GM18873 (cell line): Measurements from ENCODE around the gene DHH.
"Not testable (repeated sequence)": the region's sequence is repeated elsewhere in the genome, so short reads cannot be mapped to it uniquely, and the experiment has no call there.

ENCODE experiments used
- ATAC-seq: cut with Tn5 transposase; IDR thresholded peaks from one replicate; pipeline ENCODE4 v1.9.1; 2021; ENCODE audit warnings: mild to moderate bottlenecking, moderate library complexity, moderate number of reproducible peaks; ENCODE audit not compliant: unreplicated experiment, low FRiP score

The DHH gene

GRCh38 chr12:49079793-49080192, 14.8 kb downstream of the DHH start:
- no peak for ATAC-seq

- no peak for ATAC-seq
These were observed 23.6 kb downstream of the DHH start for GRCh38 chr12:49070971-49071370.

DNA sequence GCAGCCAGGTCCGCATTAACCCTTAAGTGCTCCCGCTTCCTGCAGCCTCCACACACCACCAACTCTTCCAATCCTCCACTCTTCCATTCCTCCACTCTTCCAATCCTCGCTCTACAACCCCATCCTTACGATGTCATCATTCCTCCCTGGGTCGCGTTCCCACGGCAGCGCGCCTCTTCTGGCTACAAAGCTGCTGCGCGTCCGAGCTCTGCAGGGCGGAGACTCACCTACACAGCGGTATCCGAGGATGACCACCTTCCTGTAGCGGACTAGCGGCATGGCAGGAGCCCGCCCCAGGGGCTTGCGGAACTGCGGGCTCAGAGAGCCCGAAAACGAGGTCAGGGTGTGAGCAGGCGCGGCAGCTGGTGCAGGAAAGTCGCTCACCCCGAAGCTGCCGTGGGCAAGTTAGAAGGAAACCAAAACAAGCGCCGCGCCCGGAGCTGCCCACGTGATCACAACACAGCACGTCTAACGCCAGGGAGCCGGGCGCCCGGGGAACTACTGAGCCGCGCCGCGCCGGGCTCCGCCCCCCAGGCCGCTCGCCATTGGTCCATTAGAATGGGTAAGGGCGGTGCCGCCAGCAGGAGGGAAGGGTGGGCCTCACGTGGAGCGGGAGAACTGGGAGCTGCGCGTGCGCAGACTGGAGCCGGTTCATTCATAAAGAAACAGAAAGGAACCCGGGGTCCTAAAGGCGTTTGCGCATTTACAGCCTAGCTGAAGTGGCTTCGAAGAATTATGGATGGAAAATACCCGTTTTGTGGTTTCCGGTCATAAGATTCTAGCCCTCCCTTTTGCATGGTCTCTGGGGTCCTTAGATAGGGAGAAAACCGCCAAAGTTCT, 24.9 kb downstream of the DHH start, which contains the start of gene RHEBL1:
Gene RHEBL1 (minus strand): TSS at position 473 of the 840 bp plus-strand sequence. CDS start 194 bp downstream, at position 279.
- peak; percentile 84 for ATAC-seq

GRCh38 chr12:49068879-49069506, 25.6 kb downstream of the DHH start:
- ATAC-seq: no peak

- no peak for ATAC-seq
These were observed 28.5 kb downstream of the DHH start for GRCh38 chr12:49066120-49066519.

DNA sequence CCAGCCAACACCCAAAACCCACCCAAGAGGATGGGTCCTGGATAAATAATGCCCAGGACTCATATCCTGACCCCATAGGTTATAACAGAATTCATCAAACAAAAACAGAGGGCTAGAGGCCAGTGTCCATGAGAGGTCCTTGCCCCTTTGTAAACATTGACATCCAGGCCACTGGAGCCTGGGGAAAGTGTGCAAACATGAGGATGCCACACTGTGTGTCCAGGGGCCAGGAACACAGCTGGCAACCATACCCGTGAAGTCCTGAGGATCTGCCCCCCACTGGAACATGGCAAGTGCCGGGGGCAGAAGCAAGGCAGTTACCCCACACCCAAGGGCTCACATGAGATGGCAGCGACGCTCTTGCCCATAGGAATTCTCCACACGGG, 29.8 kb downstream of the DHH start:
- no peak for ATAC-seq

DNA sequence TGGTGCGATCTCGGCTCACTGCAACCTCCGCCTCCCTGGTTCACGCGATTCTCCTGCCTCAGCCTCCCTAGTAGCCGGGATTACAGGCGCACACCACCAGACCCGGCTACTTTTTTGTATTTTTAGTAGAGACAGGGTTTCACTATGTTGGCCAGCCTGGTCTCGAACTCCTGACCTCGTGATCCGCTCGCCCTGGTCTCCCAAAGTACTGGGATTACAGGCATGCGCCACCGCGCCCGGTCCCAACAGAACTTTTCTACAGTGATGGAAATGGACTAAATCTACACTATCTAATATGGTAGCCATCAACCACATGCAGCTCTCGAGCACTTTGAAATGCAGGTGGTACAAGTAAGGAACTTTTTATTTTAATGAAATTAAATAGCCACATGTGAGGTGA, 32.7 kb downstream of the DHH start:
- ATAC-seq: not testable (repeated sequence)

DNA sequence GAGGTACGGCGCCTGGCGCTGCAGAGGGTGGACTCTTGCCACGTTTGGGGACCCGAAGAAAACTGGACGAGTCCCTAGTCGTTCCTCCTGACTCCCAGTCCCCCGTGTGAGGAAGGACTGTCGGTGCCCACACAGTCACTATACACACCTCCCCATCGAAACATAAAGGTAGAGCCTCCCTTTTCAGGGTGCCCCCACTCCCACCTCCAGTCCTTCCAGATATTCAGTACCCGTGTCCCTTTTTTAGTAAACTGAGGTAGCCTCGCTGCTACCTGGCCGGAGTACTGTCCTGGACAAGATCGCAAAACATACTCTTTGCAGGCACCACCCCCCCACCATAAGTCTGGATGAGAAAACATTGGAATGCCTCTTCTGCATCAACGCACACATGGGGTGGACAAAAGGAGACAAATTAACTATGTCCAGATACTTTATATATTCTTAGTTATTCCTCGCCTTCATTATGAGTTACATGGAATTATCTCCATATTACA, 33.4 kb downstream of the DHH start:
- ATAC-seq: no peak

- ATAC-seq: no peak
These were observed 34.1 kb downstream of the DHH start, which contains the start of gene KMT2D for GRCh38 chr12:49060237-49061156. Gene KMT2D, minus strand, starts transcription at chr12:49060794. Its CDS starts 5,470 bp downstream, at chr12:49055324.

DNA sequence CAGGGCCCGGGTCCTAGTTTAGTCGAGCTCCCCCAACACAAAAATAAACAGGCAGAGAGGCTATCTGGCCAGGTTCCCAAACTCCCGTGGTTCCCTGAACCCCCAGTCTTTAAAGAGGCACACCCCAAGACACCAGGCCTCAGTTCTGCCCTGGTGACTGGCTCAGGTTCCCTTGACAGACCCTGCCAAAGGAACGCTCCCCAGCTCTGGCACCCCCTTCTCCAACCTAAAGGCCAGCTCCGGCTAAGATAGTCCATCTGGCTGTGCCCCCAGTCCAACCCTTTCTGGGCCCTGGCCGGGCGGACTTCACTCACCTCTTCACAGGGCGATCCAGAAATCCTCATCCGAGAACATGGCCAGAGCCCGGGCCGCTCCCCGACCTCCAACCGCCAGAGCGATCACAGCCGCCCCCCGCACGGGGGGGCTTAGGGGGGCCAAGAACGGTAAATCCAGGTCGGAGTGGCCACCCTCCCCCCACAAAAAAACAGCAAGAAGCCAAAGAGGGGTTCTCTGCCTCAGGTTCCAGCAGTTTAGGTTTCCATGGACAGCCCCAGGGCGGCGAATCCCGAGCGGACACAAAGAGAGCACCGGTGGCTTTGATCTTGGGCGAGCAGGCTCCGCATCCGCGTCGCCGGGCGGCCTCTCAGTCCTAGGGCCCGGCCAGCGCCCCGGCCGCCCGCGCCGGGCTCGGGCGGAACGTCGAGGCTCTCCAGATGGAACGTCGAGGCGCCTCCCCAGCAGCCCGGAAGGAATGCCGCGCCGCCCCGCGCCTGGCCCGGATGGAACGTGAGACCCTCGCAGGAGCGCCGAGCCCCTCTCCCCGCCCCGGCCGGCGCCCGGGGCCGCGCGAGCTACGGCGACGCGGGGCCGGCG, 35.1 kb downstream of the DHH start:
- no peak for ATAC-seq

DNA sequence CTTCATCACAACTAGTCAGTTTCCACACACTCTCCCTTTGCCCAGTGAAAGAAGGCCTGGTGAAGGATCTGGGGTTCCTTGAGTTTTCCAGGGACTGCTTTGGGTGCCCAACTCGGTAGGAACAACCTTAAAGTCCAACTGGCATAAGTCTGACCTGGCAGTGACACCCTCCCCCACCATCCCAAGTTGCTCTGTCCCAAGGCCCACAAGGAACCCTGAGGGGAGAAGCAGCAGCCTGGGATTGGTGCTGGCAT, 35.6 kb downstream of the DHH start:
- no peak for ATAC-seq

DNA sequence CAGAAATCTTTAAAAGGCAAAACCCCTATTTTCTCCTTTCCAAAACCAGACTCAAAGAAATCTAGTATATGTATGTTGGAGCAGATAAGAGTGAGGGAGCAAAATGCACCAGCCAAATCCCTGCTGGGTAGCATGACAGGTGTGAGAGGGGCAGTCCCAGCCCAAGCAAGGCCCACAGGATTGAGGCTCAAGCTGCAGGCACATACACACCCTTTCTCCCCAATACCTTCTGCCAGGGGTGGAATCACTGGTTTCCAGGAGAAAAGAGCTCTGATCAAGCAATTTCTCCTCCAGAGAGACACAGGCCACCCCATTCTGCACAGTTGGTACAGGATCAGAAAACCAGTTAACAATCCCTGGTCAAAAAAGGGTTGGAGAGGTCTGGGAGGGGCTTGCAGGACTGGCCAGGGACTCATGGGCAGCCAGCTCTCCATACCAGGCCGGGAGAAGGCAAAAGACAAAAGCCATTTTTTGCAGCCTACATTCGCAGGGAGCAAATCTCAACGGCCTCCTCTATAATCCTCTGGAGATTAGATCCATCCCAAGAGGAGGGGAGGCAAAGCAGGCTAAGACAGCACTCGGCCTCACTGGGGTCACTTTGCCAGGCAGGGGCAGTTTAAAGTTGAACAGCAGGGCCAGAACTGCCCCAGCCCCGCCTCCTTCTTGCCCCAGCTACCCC, 36.1 kb downstream of the DHH start:
- no peak for ATAC-seq

- no peak for ATAC-seq
These were observed 36.7 kb downstream of the DHH start for GRCh38 chr12:49057888-49058287.

DNA sequence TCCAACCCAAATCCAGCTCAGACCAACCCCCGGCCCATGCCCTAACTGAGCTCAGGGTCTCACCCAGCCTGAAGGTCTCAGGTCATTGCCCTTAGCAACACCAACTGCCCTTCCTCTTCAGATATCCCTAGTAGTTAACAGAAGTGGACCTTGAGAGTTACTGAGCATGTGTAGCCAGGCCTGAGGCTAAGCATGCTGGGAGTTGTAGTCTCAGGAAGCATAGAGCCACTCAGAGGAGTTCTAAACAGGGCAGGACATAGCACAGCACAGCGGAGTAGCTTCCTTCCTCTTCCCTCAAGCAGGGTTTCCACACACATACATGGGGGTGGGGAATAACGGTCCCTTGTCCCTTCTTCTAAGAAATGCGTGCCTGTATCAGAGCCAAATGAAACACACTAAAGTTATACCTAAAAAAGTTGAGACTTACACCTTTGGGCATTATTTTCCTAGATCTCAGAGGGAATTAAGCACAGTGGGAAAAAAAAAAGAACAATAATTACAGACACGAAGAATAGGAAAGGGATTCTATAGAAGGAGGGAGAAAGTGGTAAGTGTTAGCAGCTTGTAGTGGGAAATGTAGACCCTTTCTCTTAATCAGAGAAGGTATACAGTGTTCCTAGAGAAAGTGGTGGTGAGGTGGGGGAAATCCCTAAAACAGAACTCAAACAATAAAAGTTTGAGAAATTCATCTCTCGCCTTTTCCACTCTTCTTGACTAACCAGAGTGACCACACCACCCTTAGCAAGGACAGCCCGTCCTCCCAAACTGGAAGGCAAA, 38.4 kb downstream of the DHH start:
- ATAC-seq: peak; percentile 69

GRCh38 chr12:49055092-49055491, 39.5 kb downstream of the DHH start:
- no peak for ATAC-seq

- ATAC-seq: no peak
These were observed 40.1 kb downstream of the DHH start for GRCh38 chr12:49054524-49054923.

- ATAC-seq: no peak
These were observed 40.5 kb downstream of the DHH start for GRCh38 chr12:49054096-49054495.

GRCh38 chr12:49052451-49053208, 42.0 kb downstream of the DHH start:
- ATAC-seq: no peak
